Esophagus squamous epithelium (tissue), 5 donors: ENCODE results near the gene CCDC27. TPM values are rescaled to one million over a fixed set of nuclear protein-coding genes. Genes with fewer than 3 reads are reported as not detected.

ENCODE experiments used
- DNase-seq: peaks from one replicate; lab custom pipeline; 2025; lab: John Stamatoyannopoulos, UW
- H3K27ac ChIP-seq, 4 donors: fragments of 200-600 bp; sonication (generic); one replicate each; pipeline ENCODE4 v1.5.1; 2016 to 2019; ENCODE audit warnings: mild to moderate bottlenecking in 1 of 4
- H3K27me3 ChIP-seq, 4 donors: fragments of 200-600 bp; sonication (generic); 1 replicate in 3 of 4; 2 replicates in 1 of 4; pipeline versions ENCODE4 v1.5.1 to v1.6.0; 2017 to 2021; ENCODE audit warnings: antibody characterized with exemption in 1 of 4
- H3K36me3 ChIP-seq, 3 donors: fragments of 200-600 bp; sonication (generic); one replicate each; pipeline ENCODE4 v1.5.1; 2016 to 2019
- H3K4me1 ChIP-seq, 3 donors: fragments of 200-600 bp; sonication (generic); one replicate each; pipeline ENCODE4 v1.5.1; 2017 to 2019
- H3K4me3 ChIP-seq, 4 donors: fragments of 200-600 bp; sonication (generic); 1 replicate in 3 of 4; 2 replicates in 1 of 4; pipeline ENCODE4 v1.5.1; 2016 to 2019; ENCODE audit warnings: mild to moderate bottlenecking in 2 of 4, moderate library complexity in 1 of 4
- H3K9me3 ChIP-seq, 3 donors: fragments of 200-600 bp; sonication (generic); one replicate each; pipeline ENCODE4 v1.5.1; 2016 to 2019
- CTCF ChIP-seq, 6 experiments: fragments of 450-650 bp in 4 of 6; fragments of 200-600 bp in 2 of 6; sonication (generic) in 2 of 6; IDR thresholded peaks; one replicate each; pipeline ENCODE4 v1.5.1; 2016 to 2019; ENCODE audit warnings: antibody characterized with exemption in 6 of 6, mild to moderate bottlenecking in 4 of 6, moderate library complexity in 4 of 6
- POLR2A ChIP-seq, 4 donors: fragments of 450-650 bp; IDR thresholded peaks; one replicate each; pipeline ENCODE4 v1.6.1; 2017; ENCODE audit warnings: antibody characterized with exemption in 4 of 4, mild to moderate bottlenecking in 4 of 4, moderate library complexity in 3 of 4
- WGBS, 2 donors: methylation state at CpG; one replicate each; pipeline ENCODE4 v1.1.5; 2018; 5-methylcytosine and 5-hydroxymethylcytosine counted together
- intact Hi-C: fragments of 100-400 bp; cut with DNase I; formaldehyde crosslinking; loops from one replicate; pipeline ENCODE4 v1.15.0; 2022
- total RNA-seq, 4 donors: library from RNA; depleted of rRNA; stranded (reverse); fragments of >200 nt; gene quantifications; one replicate each; pipeline ENCODE4 v1.1.0, GENCODE V29; 2016
- donor health status: DM: yes; HTN: yes; CAD: no.

Gene CCDC27
- total RNA-seq, 4 donors from 2014 or later: not detected

GRCh38 chr1:3713840-3714239 lies 38.4 kb upstream of the CCDC27 start:
- no peak for TF ChIP-seq POLR2A (IDR thresholded peaks at IDR 0.05)
- TF ChIP-seq CTCF (IDR thresholded peaks at IDR 0.05): no peak
- 86 to 91% methylated on average over 7 of the region's 7 CpGs for WGBS, 2 donors
- peaks cover 23 to 98% (median 48%) of the 10 kb centered on the region in 3 donors for H3K4me1 ChIP-seq
- no peak for DNase-seq
- no peak overlapping the region for H3K27ac ChIP-seq
- no peak overlapping the region for H3K4me3 ChIP-seq
- intact Hi-C loops: no loop called here
- H3K27me3 ChIP-seq: peaks cover 0 to 99% (median 0%) of the 10 kb centered on the region in 4 donors
- no peaks in the 10 kb centered on the region for H3K36me3 ChIP-seq
- H3K9me3 ChIP-seq: no peaks in the 10 kb centered on the region

- H3K4me3 ChIP-seq: no peak overlapping the region
- no peak for DNase-seq
- H3K27ac ChIP-seq: no peak overlapping the region
- peaks cover 0 to 99% (median 0%) of the 10 kb centered on the region in 4 donors for H3K27me3 ChIP-seq
- H3K4me1 ChIP-seq: peaks cover 21 to 98% (median 48%) of the 10 kb centered on the region in 3 donors
- 44% methylated on average over 6 of the region's 10 CpGs; no CpG with 5 or more reads in 1 of the 2 donors for WGBS, 2 donors
- H3K9me3 ChIP-seq: no peaks in the 10 kb centered on the region
- TF ChIP-seq POLR2A (IDR thresholded peaks at IDR 0.05) (no peak), CTCF (IDR thresholded peaks at IDR 0.05) (no peak)
- intact Hi-C loops: no loop called here
- H3K36me3 ChIP-seq: no peaks in the 10 kb centered on the region
Measured at GRCh38 chr1:3714284-3714741, 37.9 kb upstream of the CCDC27 start.

GRCh38 chr1:3714814-3715213 lies 37.4 kb upstream of the CCDC27 start:
- WGBS, 2 donors: 61 to 87% methylated on average over 3 to 7 of the region's 10 CpGs
- H3K36me3 ChIP-seq: no peaks in the 10 kb centered on the region
- H3K4me3 ChIP-seq: no peak overlapping the region
- TF ChIP-seq CTCF (IDR thresholded peaks at IDR 0.05) (no peak), POLR2A (IDR thresholded peaks at IDR 0.05) (no peak)
- DNase-seq: no peak
- intact Hi-C loops: no loop called here
- H3K4me1 ChIP-seq: peaks cover 21 to 98% (median 48%) of the 10 kb centered on the region in 3 donors
- H3K27me3 ChIP-seq: peaks cover 0 to 96% (median 0%) of the 10 kb centered on the region in 4 donors
- H3K9me3 ChIP-seq: no peaks in the 10 kb centered on the region
- no peak overlapping the region for H3K27ac ChIP-seq

GRCh38 chr1:3716351-3716750 lies 35.9 kb upstream of the CCDC27 start:
- TF ChIP-seq CTCF (IDR thresholded peaks at IDR 0.05): no peak
- TF ChIP-seq POLR2A (IDR thresholded peaks at IDR 0.05): no peak
- Histone ChIP-seq H3K36me3 (no peaks in the 10 kb centered on the region), H3K9me3 (no peaks in the 10 kb centered on the region), H3K4me1 (peaks cover 13 to 90% (median 47%) of the 10 kb centered on the region in 3 donors), H3K4me3 (no peak overlapping the region), H3K27me3 (peaks cover 0 to 81% (median 0%) of the 10 kb centered on the region in 4 donors), H3K27ac (peak overlapping the region in 1 of 4 donors; percentile 58)
- no peak for DNase-seq
- intact Hi-C loops: no loop called here
- WGBS, 2 donors: 83% methylated on average over 1 of the region's 6 CpGs; no CpG with 5 or more reads in 1 of the 2 donors

- peaks cover 0 to 73% (median 0%) of the 10 kb centered on the region in 4 donors for H3K27me3 ChIP-seq
- H3K36me3 ChIP-seq: no peaks in the 10 kb centered on the region
- TF ChIP-seq CTCF (IDR thresholded peaks at IDR 0.05) (no peak), POLR2A (IDR thresholded peaks at IDR 0.05) (no peak)
- DNase-seq: no peak
- intact Hi-C loops: no loop called here
- H3K4me3 ChIP-seq: peak overlapping the region in 1 of 4 donors; percentile 30
- 16 to 21% methylated on average over 21 to 28 of the region's 33 CpGs for WGBS, 2 donors
- H3K27ac ChIP-seq: peak overlapping the region in 3 of 4 donors; percentile 58 to 62 (median 58)
- no peaks in the 10 kb centered on the region for H3K9me3 ChIP-seq
- H3K4me1 ChIP-seq: peaks cover 8 to 82% (median 43%) of the 10 kb centered on the region in 3 donors
Measured at GRCh38 chr1:3717041-3717714, 35.1 kb upstream of the CCDC27 start.
